HepG2 (cell line): Measurements from ENCODE around the gene OLR1. TPM values are rescaled to one million over a fixed set of nuclear protein-coding genes. Genes with fewer than 3 reads are reported as not detected.
A peak's percentile ranks its signal among the peaks of the same experiment; 100 is the strongest.

Source experiments
- FOXP1 ChIP-seq, 2 experiments: fragments of 450-650 bp in 1 of 2; IDR thresholded peaks; 2 replicates each; pipeline ENCODE4 v1.6.1; 2017 to 2018; ENCODE audit warnings: antibody characterized with exemption in 1 of 2
- MXD1 ChIP-seq: sonication (generic); formaldehyde crosslinking; IDR thresholded peaks from 2 replicates; pipeline ENCODE4 v1.4.0; 2020; ENCODE audit warnings: mild to moderate bottlenecking, missing genetic modification reagents
- NFKBIZ ChIP-seq: IDR thresholded peaks from 2 replicates; pipeline ENCODE4 v1.6.1; 2018; ENCODE audit warnings: missing genetic modification reagents, missing compliant biosample characterization
- PBX2 ChIP-seq: IDR thresholded peaks from 2 replicates; pipeline ENCODE4 v1.6.1; 2016; ENCODE audit warnings: control low read depth
- SAP130 ChIP-seq: IDR thresholded peaks from 2 replicates; pipeline ENCODE4 v1.6.1; 2016; ENCODE audit warnings: low read depth
- SPEN ChIP-seq: sonication (generic); formaldehyde crosslinking; IDR thresholded peaks from 2 replicates; pipeline ENCODE4 v1.5.1; 2020; ENCODE audit warnings: low read depth, mild to moderate bottlenecking, missing genetic modification reagents
- SRY ChIP-seq: sonication (generic); formaldehyde crosslinking; IDR thresholded peaks from 2 replicates; pipeline ENCODE4 v1.8.0; 2022; ENCODE audit warnings: mild to moderate bottlenecking, missing genetic modification reagents
- TBX2 ChIP-seq: sonication (generic); formaldehyde crosslinking; IDR thresholded peaks from 2 replicates; pipeline ENCODE4 v1.5.0; 2020; ENCODE audit warnings: missing genetic modification reagents, mild to moderate bottlenecking, borderline replicate concordance
- TFAP4 ChIP-seq: sonication (generic); IDR thresholded peaks from 2 replicates; pipeline ENCODE4 v1.6.1; 2016; ENCODE audit warnings: low read depth, borderline replicate concordance
- ZFY ChIP-seq: sonication (generic); formaldehyde crosslinking; IDR thresholded peaks from 2 replicates; pipeline ENCODE4 v1.4.0; 2020; ENCODE audit warnings: missing genetic modification reagents
- ZGPAT ChIP-seq: IDR thresholded peaks from 2 replicates; pipeline ENCODE4 v1.6.1; 2016; ENCODE audit warnings: mild to moderate bottlenecking
- ZMYM3 ChIP-seq: sonication (generic); formaldehyde crosslinking; IDR thresholded peaks from 2 replicates; pipeline ENCODE4 v1.5.1; 2020; ENCODE audit warnings: mild to moderate bottlenecking, missing genetic modification reagents
- ZNF12 ChIP-seq: sonication (generic); formaldehyde crosslinking; IDR thresholded peaks from 2 replicates; pipeline ENCODE4 v1.5.0; 2020; ENCODE audit warnings: missing genetic modification reagents
- ZNF18 ChIP-seq: sonication (generic); formaldehyde crosslinking; IDR thresholded peaks from 2 replicates; pipeline ENCODE4 v1.8.0; 2022; ENCODE audit warnings: mild to moderate bottlenecking, missing genetic modification reagents; ENCODE audit not compliant: insufficient replicate concordance
- ZNF280D ChIP-seq: sonication (generic); formaldehyde crosslinking; IDR thresholded peaks from 2 replicates; pipeline ENCODE4 v1.5.1; 2020; ENCODE audit warnings: mild to moderate bottlenecking, missing genetic modification reagents
- ZNF574 ChIP-seq: sonication (generic); formaldehyde crosslinking; IDR thresholded peaks from 2 replicates; pipeline ENCODE4 v1.4.0; 2020; ENCODE audit warnings: missing genetic modification reagents
- ZNF788 ChIP-seq: sonication (generic); formaldehyde crosslinking; IDR thresholded peaks from 2 replicates; pipeline ENCODE4 v1.5.0; 2020; ENCODE audit warnings: mild to moderate bottlenecking, missing genetic modification reagents, borderline replicate concordance
- polyA plus RNA-seq, 8 experiments: library from polyadenylated mRNA; depleted of rRNA in 3 of 8; stranded (reverse) in 7 of 8; unstranded in 1 of 8; fragments of >200 nt; fragmentation: Illumina TruSeq in 4 of 8; extraction: Trizol in 4 of 8; gene quantifications; 2 replicates each; pipeline versions ENCODE4 v1.2.1 to v1.2.3, GENCODE V29; 2011 to 2016; ENCODE audit warnings: low read depth in 4 of 8, missing spikeins in 1 of 8, mixed read lengths in 1 of 8; ENCODE audit not compliant: insufficient read depth in 1 of 8
- total RNA-seq, 5 experiments: library from RNA; depleted of rRNA; stranded (reverse); fragments of >200 nt; fragmentation: Illumina TruSeq; extraction: Trizol; gene quantifications; 2 replicates each; pipeline ENCODE4 v1.2.3, GENCODE V29; 2016; ENCODE audit warnings: low read depth in 1 of 5

OLR1 gene
- total and polyA plus RNA-seq, 2 of the 13 experiments (the other 11 are each of a cell fraction or from before 2014, with no cell fraction given), result not detected

GRCh38 chr12:10212739-10213131 lies 40.8 kb upstream of the OLR1 start, which contains the start of gene GABARAPL1 (continued):
- TF ChIP-seq SPEN (CRISPR knock-in tag) (peak; percentile 4; the same call in 1 of the 2 replicates), ZNF788 (CRISPR knock-in tag) (no peak; the same call in 1 of the 2 replicates), ZNF574 (CRISPR knock-in tag) (0 out of 2 replicates have a peak, but pooled peaks have one; percentile 3), ZMYM3 (CRISPR knock-in tag) (no peak), SRY (CRISPR knock-in tag) (peak; percentile 66; the same call in 1 of the 2 replicates), NFKBIZ (CRISPR knock-in tag) (no peak; the same call in 1 of the 2 replicates), ZGPAT (peak; percentile 41; the same call in 1 of the 2 replicates), TFAP4 (peak; percentile 94), FOXP1 (IDR thresholded peaks at IDR 0.05) (no peak), FOXP1 (CRISPR knock-in tag; IDR thresholded peaks at IDR 0.05) (no peak), ZFY (CRISPR knock-in tag) (peak; percentile 34; the same call in 1 of the 2 replicates), MXD1 (CRISPR knock-in tag) (peak; percentile 41; the same call in 1 of the 2 replicates), ZNF12 (CRISPR knock-in tag) (no peak), TBX2 (CRISPR knock-in tag) (0 out of 2 replicates have a peak, but pooled peaks have one; percentile 1), PBX2 (CRISPR knock-in tag) (no peak), ZNF280D (CRISPR knock-in tag) (0 out of 2 replicates have a peak, but pooled peaks have one; percentile 6), SAP130 (CRISPR knock-in tag) (peak; percentile 41), ZNF18 (CRISPR knock-in tag) (peak; percentile 37)
